AG04450 (cell line): ENCODE data around the gene GARS1. TPM values are rescaled to one million over a fixed set of nuclear protein-coding genes. Genes with fewer than 3 reads are reported as not detected.

Experiments used
- CTCF ChIA-PET: fragments of 300-600, 350-600 bp; formaldehyde crosslinking; extraction: SDS; loops from one replicate; lab custom pipeline; 2022; ENCODE audit warnings: antibody characterized with exemption, inconsistent platforms; lab: Charles Lee
- POLR2A ChIA-PET: fragments of 350-600 bp; formaldehyde crosslinking; extraction: SDS; loops from one replicate; lab custom pipeline; 2021; ENCODE audit warnings: antibody characterized with exemption, inconsistent platforms; lab: Yijun Ruan, JAX
- DNase-seq: peaks from one replicate; pipeline ENCODE4 v3.0.0-alpha.2; 2011; ENCODE audit warnings: low read depth, low spot score
- H3K27ac ChIP-seq: one replicate; pipeline ENCODE4 v1.5.1; 2012; ENCODE audit warnings: low read depth, low read length, control low read depth
- H3K27me3 ChIP-seq: one replicate; pipeline ENCODE4 v1.6.0; 2012; ENCODE audit warnings: low read length; ENCODE audit not compliant: control insufficient read depth, insufficient read depth
- H3K4me3 ChIP-seq: 2 replicates; pipeline ENCODE4 v1.5.1; 2011; ENCODE audit warnings: mild to moderate bottlenecking, low read depth, low read length, control low read depth
- H3K9me3 ChIP-seq: 2 replicates; pipeline ENCODE4 v1.5.1; 2012; ENCODE audit warnings: low read length; ENCODE audit not compliant: control insufficient read depth, insufficient read depth
- polyA plus RNA-seq: library from polyadenylated mRNA; depleted of rRNA; stranded (reverse); fragments of >200 nt; gene quantifications from 2 replicates; pipeline ENCODE4 v1.2.3, GENCODE V29; 2011
- TF ChIP-seq, protein P1 (sequence below): IDR thresholded peaks from 2 replicates; pipeline ENCODE4 v1.5.1; 2011; ENCODE audit warnings: low read depth, low read length, control low read depth, inconsistent platforms

GARS1 gene
- polyA plus RNA-seq, 1 experiment: 749 TPM

DNA sequence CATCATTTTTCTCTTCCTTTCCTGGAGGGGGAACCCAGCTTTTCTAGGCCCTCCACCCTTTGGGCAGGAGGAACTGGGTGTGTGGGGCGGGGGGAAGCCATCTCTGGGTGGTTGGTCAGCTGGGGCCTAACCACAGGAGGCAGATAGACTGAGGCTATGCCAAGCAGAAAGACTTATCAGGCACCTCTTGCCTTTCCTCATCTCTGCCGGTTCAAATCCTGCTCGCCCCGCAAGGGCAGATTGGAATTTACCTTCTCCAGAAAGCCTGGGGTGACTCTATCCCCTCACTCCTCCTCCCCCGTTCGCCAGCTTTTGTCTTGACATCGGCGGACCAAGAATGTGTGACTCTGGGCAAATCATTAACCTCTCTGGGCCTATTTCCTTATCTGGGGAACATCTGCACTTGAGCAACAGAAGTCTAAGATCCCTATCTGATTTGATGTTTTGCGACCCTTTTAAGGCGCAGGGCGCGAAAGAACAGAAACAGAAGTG lies 584 bp upstream of the GARS1 start:
- Histone ChIP-seq H3K27ac (peak overlapping the region; percentile 97), H3K4me3 (peak overlapping the region; percentile 99), H3K27me3 (no peaks in the 10 kb centered on the region), H3K9me3 (peaks cover 4% of the 10 kb centered on the region; the same call in 1 of the 2 replicates)
- no peak for DNase-seq
- POLR2A ChIA-PET: no interaction called here
- TF ChIP-seq, protein P1, sequence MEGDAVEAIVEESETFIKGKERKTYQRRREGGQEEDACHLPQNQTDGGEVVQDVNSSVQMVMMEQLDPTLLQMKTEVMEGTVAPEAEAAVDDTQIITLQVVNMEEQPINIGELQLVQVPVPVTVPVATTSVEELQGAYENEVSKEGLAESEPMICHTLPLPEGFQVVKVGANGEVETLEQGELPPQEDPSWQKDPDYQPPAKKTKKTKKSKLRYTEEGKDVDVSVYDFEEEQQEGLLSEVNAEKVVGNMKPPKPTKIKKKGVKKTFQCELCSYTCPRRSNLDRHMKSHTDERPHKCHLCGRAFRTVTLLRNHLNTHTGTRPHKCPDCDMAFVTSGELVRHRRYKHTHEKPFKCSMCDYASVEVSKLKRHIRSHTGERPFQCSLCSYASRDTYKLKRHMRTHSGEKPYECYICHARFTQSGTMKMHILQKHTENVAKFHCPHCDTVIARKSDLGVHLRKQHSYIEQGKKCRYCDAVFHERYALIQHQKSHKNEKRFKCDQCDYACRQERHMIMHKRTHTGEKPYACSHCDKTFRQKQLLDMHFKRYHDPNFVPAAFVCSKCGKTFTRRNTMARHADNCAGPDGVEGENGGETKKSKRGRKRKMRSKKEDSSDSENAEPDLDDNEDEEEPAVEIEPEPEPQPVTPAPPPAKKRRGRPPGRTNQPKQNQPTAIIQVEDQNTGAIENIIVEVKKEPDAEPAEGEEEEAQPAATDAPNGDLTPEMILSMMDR: no peak
- CTCF ChIA-PET: interaction anchor here (1.7 kb wide), 1 partner anchor 125 kb away, joined by 5 read pairs; no protein-coding TSS in a partner anchor

DNA sequence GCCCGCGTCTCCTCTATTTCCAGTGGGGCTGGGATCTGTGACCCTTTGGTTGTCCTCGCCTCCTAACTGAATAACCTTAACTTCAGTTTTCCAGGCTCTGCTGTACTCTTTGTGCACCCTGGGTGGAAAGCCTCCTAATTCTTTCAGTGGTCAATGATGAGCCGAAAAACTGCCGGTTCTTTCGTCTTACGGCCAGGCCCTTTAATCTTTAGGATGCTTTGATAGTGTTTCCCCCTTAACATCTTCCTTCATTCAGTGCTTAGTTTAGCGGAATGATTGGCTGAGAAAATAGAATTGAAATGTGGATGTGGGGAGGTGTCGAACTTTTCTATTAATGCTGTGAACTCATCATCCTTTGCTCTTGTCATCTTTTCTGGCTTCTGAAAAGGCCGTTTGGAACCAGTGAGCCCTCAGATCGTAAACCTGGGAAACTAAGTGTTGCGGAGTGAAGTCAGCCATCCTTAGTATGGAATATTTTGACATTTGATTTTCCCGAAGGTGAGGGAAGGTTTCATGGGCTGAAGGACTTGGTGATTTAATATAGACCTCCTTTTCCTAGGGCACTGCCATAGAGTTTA lies 847 bp downstream of the GARS1 start:
- no peak for DNase-seq
- peak overlapping the region; percentile 99 for H3K4me3 ChIP-seq
- no peaks in the 10 kb centered on the region for H3K27me3 ChIP-seq
- POLR2A ChIA-PET: no interaction called here
- TF ChIP-seq, protein P1: no peak
- CTCF ChIA-PET: no interaction called here
- peaks cover 4% of the 10 kb centered on the region; the same call in 1 of the 2 replicates for H3K9me3 ChIP-seq
- peak overlapping the region; percentile 97 for H3K27ac ChIP-seq

DNA sequence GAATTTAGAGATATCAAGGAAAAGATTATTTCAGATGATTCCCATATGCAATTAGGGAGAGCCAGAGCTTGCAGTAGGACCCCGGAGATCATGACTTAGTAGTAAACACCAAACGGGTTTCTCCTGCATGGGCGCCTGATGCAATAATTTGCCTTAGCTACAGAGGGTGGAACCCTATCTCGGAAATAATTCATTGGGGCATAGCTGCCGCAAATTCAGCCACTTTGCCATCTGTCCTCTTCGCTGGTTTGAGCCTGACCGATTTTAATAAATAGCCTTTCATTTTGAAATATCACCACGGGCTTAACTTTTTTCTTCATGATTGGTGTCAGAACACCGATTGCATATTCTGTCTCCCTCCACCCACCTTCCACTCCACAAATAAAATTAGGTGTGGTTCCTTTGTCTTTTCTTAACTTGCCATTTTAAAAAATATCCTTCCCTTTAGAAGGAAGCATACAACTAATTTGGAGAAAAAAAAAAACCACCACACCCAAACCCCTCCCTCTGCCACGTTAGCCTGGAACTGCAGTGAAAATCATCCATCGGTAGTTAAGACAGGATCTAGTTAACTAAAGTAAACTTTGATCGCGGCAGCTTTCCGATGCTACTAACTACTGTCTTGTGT lies 1.4 kb downstream of the GARS1 start:
- Histone ChIP-seq H3K4me3 (peak overlapping the region; percentile 99), H3K27ac (peak overlapping the region; percentile 97), H3K9me3 (peaks cover 4% of the 10 kb centered on the region; the same call in 1 of the 2 replicates), H3K27me3 (no peaks in the 10 kb centered on the region)
- ChIA-PET CTCF (interaction anchor here (0.9 kb wide), 1 partner anchor 10 kb away, joined by 4 read pairs; no protein-coding TSS in a partner anchor), POLR2A (no interaction called here)
- TF ChIP-seq, protein P1: no peak
- DNase-seq: no peak

DNA sequence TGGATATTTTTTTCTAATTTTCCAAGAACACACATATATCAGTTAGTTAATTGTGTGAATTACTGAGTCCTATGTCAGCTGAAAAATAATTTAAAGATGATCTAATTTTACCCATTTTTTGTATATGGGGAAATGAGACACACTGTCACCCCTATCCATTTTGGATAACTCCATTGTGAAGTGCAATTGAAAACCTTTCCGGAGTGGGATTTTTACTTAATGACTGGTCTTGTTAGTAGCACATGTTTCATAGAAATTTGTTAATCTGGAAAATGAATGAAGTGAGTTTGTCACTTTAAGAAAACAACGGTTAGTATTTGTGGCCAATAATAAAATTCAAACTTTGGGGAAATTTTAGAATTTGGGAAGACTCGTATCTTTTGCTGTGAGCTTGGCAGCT lies 2.0 kb downstream of the GARS1 start:
- H3K27ac ChIP-seq: no peak overlapping the region
- ChIA-PET CTCF (interaction anchor here (0.9 to 1.0 kb wide), 2 partner anchors 10 to 35 kb away, joined by 4 read pairs; no protein-coding TSS in a partner anchor), POLR2A (no interaction called here)
- H3K4me3 ChIP-seq: peak overlapping the region; percentile 99
- peaks cover 4% of the 10 kb centered on the region; the same call in 1 of the 2 replicates for H3K9me3 ChIP-seq
- TF ChIP-seq, protein P1: no peak
- DNase-seq: no peak
- H3K27me3 ChIP-seq: no peaks in the 10 kb centered on the region
